Erythroblast (primary cell): ENCODE results near the gene CHST3.

Experiments
- GATA1 ChIP-seq: IDR thresholded peaks from 2 replicates; pipeline ENCODE4 v1.6.1; 2011; ENCODE audit warnings: low read depth, mild to moderate bottlenecking, control low read depth, low read length, moderate library complexity
- POLR2A ChIP-seq: IDR thresholded peaks from 2 replicates; pipeline ENCODE4 v1.6.1; 2011; ENCODE audit warnings: mild to moderate bottlenecking, low read length

DNA sequence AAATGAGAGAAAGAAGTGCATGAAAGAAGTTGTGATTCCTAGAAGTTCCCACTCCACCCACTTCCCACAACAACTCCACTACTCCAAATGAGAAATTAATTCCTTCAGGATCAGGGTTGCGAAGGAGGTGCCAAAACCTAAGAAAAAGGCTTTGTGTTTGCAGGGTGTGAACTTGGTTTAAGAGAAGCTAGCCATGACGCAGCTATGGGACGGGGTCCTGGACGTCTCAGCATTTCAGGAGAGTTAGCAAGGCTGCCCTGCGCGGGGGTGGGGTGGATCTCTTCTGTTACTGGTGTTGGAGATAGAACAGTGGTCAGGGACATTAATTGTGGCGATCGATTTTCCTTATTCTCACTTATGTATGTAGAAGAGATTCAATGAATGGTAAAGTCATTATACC lies 61.2 kb downstream of the CHST3 start:
- TF ChIP-seq GATA1, result no peak
- no peak for TF ChIP-seq POLR2A
